ENCODE results near the gene PTCRA.
"Not testable (repeated sequence)": the region's sequence is repeated elsewhere in the genome, so short reads cannot be mapped to it uniquely, and the experiment has no call there.

Gene PTCRA

DNA sequence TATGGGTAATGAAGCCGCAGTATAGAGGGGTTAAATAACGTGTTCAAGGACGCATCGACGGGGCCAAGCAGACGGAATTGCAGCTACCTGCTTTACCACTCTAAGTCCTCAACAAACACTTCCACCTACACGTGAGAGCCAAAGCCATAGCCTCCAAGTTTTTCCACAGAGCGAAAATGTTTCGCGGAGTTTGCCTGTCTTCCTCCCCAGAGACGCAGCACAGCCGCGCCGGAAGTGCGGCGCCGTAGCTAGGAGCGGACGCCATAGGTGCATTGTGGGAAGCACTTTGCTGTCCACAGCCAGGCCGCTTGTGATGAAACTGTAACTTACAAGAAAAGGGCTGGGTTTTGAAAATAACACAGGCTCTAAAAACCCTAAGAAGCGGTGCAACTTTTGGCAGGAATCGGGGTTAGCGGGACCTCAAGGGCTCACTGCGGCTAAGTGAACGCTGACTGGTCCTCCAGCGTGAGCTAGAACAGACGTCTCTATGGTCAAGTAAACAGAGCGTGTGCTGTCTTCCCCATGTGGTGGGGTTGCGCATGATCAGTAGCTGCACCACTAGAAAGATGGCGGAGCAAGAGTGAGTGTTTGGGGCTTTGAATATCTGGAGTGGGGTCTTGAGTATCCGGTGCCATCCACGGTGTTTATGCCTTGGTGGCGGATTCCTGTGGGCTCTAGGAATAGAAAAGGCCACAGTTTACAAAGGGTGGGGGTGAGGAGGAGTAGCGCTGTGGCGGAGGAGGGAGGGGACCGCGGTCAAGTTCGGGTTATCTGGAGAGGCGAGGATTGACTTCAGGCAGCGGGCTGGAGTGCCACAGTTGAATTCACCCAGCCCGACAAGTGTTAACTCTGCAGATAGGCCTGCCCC, 36.2 kb upstream of the PTCRA start, which contains the start of gene RPL7L1:
TSS of gene RPL7L1 (plus strand) at position 245 of the 868 bp plus-strand sequence. CDS start at position 540, 295 bp downstream.
- H3K4me1 ChIP-seq = peaks cover 5% of the 10 kb centered on the region
- no peaks in the 10 kb centered on the region for H3K27me3 ChIP-seq (ENCODE audit: control insufficient read depth, insufficient read depth, low read length)
- peak within 1 kb of the TSS; percentile 87 for H3K27ac ChIP-seq
- peak within 1 kb of the TSS; percentile 94 for H3K4me2 ChIP-seq (ENCODE audit: low read length)
- peak within 1 kb of the TSS; percentile 96 for H3K4me3 ChIP-seq (ENCODE audit: low read depth, low read length)
- H2AFZ ChIP-seq = peak within 1 kb of the TSS; percentile 94
- peak; percentile 35 for TF ChIP-seq CTCF (IDR thresholded peaks at IDR 0.05)
- no peaks in the 10 kb centered on the region for H3K9me3 ChIP-seq (ENCODE audit: control insufficient read depth, low read length)
- peaks cover 12% of the 10 kb centered on the region for H3K79me2 ChIP-seq
- H3K36me3 ChIP-seq (ENCODE audit: control insufficient read depth, insufficient read depth, low read length) = no peaks in the 10 kb centered on the region
- H3K9ac ChIP-seq = peak within 1 kb of the TSS; percentile 56

- not testable (repeated sequence) for H3K4me1 ChIP-seq; H3K36me3 ChIP-seq (ENCODE audit: control insufficient read depth, insufficient read depth, low read length); H3K27me3 ChIP-seq (ENCODE audit: control insufficient read depth, insufficient read depth, low read length); H3K9me3 ChIP-seq (ENCODE audit: control insufficient read depth, low read length)
- Histone ChIP-seq H3K4me3 (ENCODE audit: low read depth, low read length) (peak overlapping the region; percentile 96), H3K4me2 (ENCODE audit: low read length) (peak overlapping the region; percentile 94), H3K9ac (peak overlapping the region; percentile 56), H3K79me2 (peaks cover 12% of the 10 kb centered on the region), H2AFZ (peak overlapping the region; percentile 94), H3K27ac (peak overlapping the region; percentile 87)
These were observed 35.5 kb upstream of the PTCRA start for GRCh38 chr6:42880240-42880817.

DNA sequence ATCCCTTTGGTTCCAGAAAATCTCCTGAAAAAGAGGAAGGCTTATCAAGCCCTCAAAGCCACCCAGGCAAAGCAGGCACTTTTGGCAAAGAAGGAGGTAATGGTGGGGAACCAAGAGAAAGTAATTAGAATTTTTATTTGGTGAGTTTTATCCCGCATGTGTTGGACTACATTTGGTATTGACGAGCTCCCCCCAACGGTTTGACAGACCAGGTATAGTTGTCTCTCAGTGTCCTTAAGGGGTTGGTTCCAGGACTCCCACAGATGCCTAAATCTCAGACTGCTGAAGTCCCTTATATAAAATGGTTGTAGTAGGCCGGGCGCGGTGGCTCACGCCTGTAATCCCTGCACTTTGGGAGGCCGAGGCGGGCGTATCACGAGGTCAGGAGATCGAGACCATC, 35.0 kb upstream of the PTCRA start:
- not testable (repeated sequence) for H3K9ac ChIP-seq; H3K9me3 ChIP-seq (ENCODE audit: control insufficient read depth, low read length); H3K27me3 ChIP-seq (ENCODE audit: control insufficient read depth, insufficient read depth, low read length); H3K36me3 ChIP-seq (ENCODE audit: control insufficient read depth, insufficient read depth, low read length); H3K4me1 ChIP-seq; H2AFZ ChIP-seq
- Histone ChIP-seq H3K27ac (peak overlapping the region; percentile 87), H3K4me2 (ENCODE audit: low read length) (peak overlapping the region; percentile 94), H3K79me2 (peaks cover 12% of the 10 kb centered on the region), H3K4me3 (ENCODE audit: low read depth, low read length) (peak overlapping the region; percentile 96)

GRCh38 chr6:42885702-42886101, 30.2 kb upstream of the PTCRA start:
- Histone ChIP-seq H3K27me3 (ENCODE audit: control insufficient read depth, insufficient read depth, low read length) (no peaks in the 10 kb centered on the region), H2AFZ (no peak overlapping the region), H3K4me2 (ENCODE audit: low read length) (no peak overlapping the region), H3K79me2 (peaks cover 4% of the 10 kb centered on the region), H3K4me3 (ENCODE audit: low read depth, low read length) (no peak overlapping the region), H3K9me3 (ENCODE audit: control insufficient read depth, low read length) (no peaks in the 10 kb centered on the region), H3K9ac (no peak overlapping the region), H3K4me1 (peaks cover 4% of the 10 kb centered on the region), H3K36me3 (ENCODE audit: control insufficient read depth, insufficient read depth, low read length) (no peaks in the 10 kb centered on the region), H3K27ac (no peak overlapping the region)
- TF ChIP-seq CTCF (IDR thresholded peaks at IDR 0.05) = no peak

- H3K9me3 ChIP-seq (ENCODE audit: control insufficient read depth, low read length); H3K27me3 ChIP-seq (ENCODE audit: control insufficient read depth, insufficient read depth, low read length); H3K27ac ChIP-seq; H3K36me3 ChIP-seq (ENCODE audit: control insufficient read depth, insufficient read depth, low read length); H2AFZ ChIP-seq; H3K4me2 ChIP-seq (ENCODE audit: low read length); H3K4me1 ChIP-seq; H3K4me3 ChIP-seq (ENCODE audit: low read depth, low read length); H3K9ac ChIP-seq; H3K79me2 ChIP-seq: not testable (repeated sequence)
These were observed 27.7 kb upstream of the PTCRA start for GRCh38 chr6:42888201-42888600.

GRCh38 chr6:42889815-42890214, 26.0 kb upstream of the PTCRA start:
- Histone ChIP-seq H3K27me3 (ENCODE audit: control insufficient read depth, insufficient read depth, low read length) (no peaks in the 10 kb centered on the region), H3K27ac (peak overlapping the region; percentile 95), H3K4me2 (ENCODE audit: low read length) (peak overlapping the region; percentile 80), H3K4me3 (ENCODE audit: low read depth, low read length) (peak overlapping the region; percentile 89), H3K9ac (no peak overlapping the region), H3K79me2 (no peaks in the 10 kb centered on the region), H3K9me3 (ENCODE audit: control insufficient read depth, low read length) (no peaks in the 10 kb centered on the region), H2AFZ (peak overlapping the region; percentile 93), H3K36me3 (ENCODE audit: control insufficient read depth, insufficient read depth, low read length) (no peaks in the 10 kb centered on the region), H3K4me1 (no peaks in the 10 kb centered on the region)
- TF ChIP-seq CTCF (IDR thresholded peaks at IDR 0.05) = no peak

Measured in parathyroid adenoma (tissue), 2 donors.